ENCODE data around the gene SPATA21.

The SPATA21 gene

DNA sequence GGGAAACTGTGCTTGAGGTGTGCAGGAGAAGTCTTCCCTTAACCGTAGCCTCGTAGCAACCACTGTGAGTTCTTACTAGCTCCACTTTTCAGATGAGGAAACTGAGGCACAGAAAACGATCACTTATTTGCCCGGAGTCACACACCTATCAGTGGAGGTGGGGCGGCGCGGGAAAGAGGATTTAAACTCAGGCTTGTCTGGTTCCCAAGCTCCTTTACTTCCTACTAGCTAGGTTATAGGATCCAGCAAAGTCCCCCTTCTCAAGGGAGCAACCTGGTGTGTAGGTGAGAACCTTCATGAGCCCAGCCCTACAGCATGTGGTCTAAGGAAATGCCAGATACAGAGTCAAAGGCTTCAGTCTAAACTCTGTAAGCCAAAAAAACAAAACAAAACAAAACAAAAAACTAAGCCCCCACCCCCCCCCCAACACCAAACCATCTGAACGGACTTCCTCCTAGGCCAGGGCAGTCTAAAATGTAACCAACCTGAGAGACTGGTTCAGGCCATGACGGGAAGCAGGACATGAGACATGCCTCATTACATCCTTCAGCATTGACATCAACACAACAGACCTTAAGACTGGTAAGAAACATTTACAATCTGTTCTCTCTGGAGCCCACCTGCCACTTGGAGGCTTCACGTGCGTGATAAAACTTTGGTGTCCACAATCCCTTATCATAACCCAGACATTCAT lies 84.2 kb downstream of the SPATA21 start:
- TF ChIP-seq, protein P1, sequence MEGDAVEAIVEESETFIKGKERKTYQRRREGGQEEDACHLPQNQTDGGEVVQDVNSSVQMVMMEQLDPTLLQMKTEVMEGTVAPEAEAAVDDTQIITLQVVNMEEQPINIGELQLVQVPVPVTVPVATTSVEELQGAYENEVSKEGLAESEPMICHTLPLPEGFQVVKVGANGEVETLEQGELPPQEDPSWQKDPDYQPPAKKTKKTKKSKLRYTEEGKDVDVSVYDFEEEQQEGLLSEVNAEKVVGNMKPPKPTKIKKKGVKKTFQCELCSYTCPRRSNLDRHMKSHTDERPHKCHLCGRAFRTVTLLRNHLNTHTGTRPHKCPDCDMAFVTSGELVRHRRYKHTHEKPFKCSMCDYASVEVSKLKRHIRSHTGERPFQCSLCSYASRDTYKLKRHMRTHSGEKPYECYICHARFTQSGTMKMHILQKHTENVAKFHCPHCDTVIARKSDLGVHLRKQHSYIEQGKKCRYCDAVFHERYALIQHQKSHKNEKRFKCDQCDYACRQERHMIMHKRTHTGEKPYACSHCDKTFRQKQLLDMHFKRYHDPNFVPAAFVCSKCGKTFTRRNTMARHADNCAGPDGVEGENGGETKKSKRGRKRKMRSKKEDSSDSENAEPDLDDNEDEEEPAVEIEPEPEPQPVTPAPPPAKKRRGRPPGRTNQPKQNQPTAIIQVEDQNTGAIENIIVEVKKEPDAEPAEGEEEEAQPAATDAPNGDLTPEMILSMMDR (conservative IDR thresholded peaks at IDR 0.05), result no peak
- H3K27ac ChIP-seq, result peak overlapping the region; percentile 92

DNA sequence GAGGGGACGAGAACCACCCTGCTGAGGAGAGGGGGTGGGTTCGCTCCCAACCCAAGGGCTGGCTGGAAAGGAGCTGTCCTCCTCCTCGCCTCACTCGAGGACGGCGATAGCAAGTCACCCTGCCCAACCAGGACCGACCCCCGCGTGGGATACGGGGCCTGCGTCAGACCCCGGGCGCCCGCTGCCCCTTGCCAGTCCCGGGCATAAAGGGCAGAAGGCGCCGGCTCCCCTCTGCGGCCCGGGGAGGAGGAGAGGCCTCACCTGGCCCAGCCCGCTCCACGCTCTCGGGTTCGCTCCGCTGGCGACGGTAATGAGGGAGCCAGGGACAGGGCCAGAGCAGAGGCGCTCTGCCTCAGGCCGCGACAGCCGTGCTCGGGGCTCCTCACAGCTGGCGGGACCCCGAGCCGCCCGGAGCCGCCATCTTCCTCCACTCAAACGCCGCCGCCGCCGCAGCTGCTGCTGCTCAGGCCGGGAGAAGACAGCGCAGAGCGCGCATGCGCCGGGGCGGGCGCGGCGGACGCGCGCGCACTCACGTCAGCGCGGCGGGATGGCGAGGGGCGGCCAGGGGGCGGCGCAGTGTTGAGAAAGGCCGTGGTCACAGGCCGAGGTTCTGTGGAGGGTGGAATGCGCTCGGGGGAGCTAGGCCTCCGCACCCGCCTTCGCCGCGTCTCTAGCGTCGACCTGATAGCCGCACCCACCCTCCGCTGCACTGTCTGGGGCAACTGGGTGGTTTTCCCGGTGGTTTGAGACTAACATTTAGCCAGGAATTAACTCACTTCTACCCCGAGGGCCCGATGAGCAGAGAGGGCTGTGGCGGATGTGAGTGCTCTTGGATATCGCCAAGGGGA lies 85.0 kb downstream of the SPATA21 start, which contains the start of gene FBXO42:
FBXO42 (minus strand) TSS at position 487 of the 848 bp plus-strand sequence. CDS start 37,062 bp downstream, outside the sequence.
- peak within 1 kb of the TSS; percentile 92 for H3K27ac ChIP-seq

DNA sequence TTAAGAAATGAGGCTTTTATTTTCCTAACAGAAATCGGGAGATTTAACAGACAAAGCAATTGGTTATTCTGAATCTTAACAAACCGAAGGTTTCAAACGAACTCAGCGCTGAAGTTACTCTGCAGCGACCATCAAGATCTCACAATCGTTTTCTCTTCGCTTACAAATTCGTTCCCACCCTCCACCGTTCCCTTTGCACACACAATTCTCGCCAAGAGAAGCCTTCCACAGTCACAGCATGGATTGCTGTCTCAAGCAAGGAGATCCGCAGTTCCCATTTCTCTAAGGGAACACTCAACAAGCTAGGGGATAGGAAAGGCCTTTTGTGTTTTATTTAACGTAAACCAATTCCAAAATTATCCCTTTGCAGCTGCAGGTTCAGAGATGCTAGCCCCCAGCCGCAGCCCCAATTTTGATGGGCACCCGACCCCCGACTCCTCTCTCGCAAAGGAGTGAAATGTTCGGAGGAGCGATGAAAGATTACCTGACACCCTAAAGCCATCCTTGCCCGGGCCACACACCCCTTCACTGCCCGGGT lies 85.7 kb downstream of the SPATA21 start:
- peak overlapping the region; percentile 92 for H3K27ac ChIP-seq
- TF ChIP-seq, protein P1 (conservative IDR thresholded peaks at IDR 0.05), result no peak

More for the DNA sequence above, 85.0 kb downstream of the SPATA21 start, which contains the start of gene FBXO42:
- TF ChIP-seq, protein P1 (conservative IDR thresholded peaks at IDR 0.05), result peak; percentile 63

DNA sequence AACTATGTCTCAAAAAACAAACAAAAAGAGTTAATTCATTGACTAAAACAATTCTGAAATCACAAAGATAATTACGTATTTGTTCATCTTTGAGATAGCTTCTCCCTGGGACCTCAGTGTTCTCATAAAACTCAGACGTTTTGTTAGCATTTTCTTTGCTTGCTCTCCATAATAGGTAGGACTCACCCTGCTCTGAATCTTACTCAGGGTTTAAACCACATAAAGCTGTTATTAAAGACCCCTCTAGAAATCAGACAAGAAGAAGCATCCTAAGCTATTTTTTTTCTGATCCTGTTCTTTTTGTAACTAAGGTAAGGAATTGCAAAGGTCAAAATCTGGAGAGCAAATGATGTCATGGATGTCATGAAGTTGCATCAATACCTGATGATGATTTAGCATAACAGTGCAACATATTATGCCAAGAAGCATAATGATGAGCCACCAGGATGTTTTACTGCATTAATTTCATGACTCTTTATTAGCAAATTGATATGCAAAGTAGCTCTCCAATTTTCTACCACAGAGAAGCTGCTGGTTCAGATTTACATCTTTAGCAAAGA lies 87.3 kb downstream of the SPATA21 start:
- H3K27ac ChIP-seq, result peak overlapping the region; percentile 92
- TF ChIP-seq, protein P1 (conservative IDR thresholded peaks at IDR 0.05), result no peak
